DND-41 (cell line): ENCODE results near the gene AGXT.

ENCODE experiments used
- ATAC-seq: fragments of 200-7000 bp; cut with Tn5 transposase; 3 replicates; pipeline ENCODE4 v1.9.1; 2021; ENCODE audit warnings: low read depth; ENCODE audit not compliant: insufficient read depth
- DNase-seq: peaks from one replicate; pipeline ENCODE4 v3.0.0-alpha.2; 2020
- H2AFZ ChIP-seq: 2 replicates; pipeline ENCODE4 v1.6.0; 2012; ENCODE audit warnings: low read depth, low read length
- H3K27ac ChIP-seq: 2 replicates; pipeline ENCODE4 v1.5.1; 2012; ENCODE audit warnings: low read length, inconsistent platforms
- H3K27me3 ChIP-seq: fragments of 200-600 bp; sonication (generic); 2 replicates; pipeline ENCODE4 v1.6.0; 2012; ENCODE audit warnings: low read length, mild to moderate bottlenecking, inconsistent platforms; ENCODE audit not compliant: insufficient read depth, poor library complexity
- H3K36me3 ChIP-seq: 2 replicates; pipeline ENCODE4 v1.5.1; 2012; ENCODE audit warnings: low read length, inconsistent platforms; ENCODE audit not compliant: insufficient read depth
- H3K4me1 ChIP-seq: 2 replicates; pipeline ENCODE4 v1.5.1; 2012; ENCODE audit warnings: mild to moderate bottlenecking, low read length; ENCODE audit not compliant: insufficient read depth
- H3K4me2 ChIP-seq: 2 replicates; pipeline ENCODE4 v1.6.0; 2012; ENCODE audit warnings: mild to moderate bottlenecking, moderate library complexity, low read length, inconsistent platforms; ENCODE audit not compliant: insufficient read depth
- H3K4me3 ChIP-seq, 2 experiments: fragments of 200-600 bp in 1 of 2; shearing (Covaris generic) in 1 of 2; 2 replicates each; pipeline ENCODE4 v1.5.1; 2012 to 2016; ENCODE audit warnings: inconsistent platforms in 2 of 2, low read length in 2 of 2, mild to moderate bottlenecking in 2 of 2, low read depth in 1 of 2, moderate library complexity in 1 of 2
- H3K79me2 ChIP-seq: 2 replicates; pipeline ENCODE4 v1.6.0; 2012; ENCODE audit warnings: low read length, inconsistent platforms; ENCODE audit not compliant: insufficient read depth
- H3K9ac ChIP-seq: 2 replicates; pipeline ENCODE4 v1.6.0; 2012; ENCODE audit warnings: low read depth, mild to moderate bottlenecking, inconsistent platforms, low read length, moderate library complexity
- H3K9me3 ChIP-seq: 2 replicates; pipeline ENCODE4 v1.5.1; 2012; ENCODE audit warnings: low read length, moderate library complexity, mild to moderate bottlenecking, inconsistent platforms; ENCODE audit not compliant: insufficient read depth, severe bottlenecking
- H4K20me1 ChIP-seq: 2 replicates; pipeline ENCODE4 v1.6.0; 2012; ENCODE audit warnings: low read length; ENCODE audit not compliant: insufficient read depth
- CTCF ChIP-seq: IDR thresholded peaks from 2 replicates; pipeline ENCODE4 v1.5.1; 2012; ENCODE audit warnings: borderline replicate concordance, low read length, moderate library complexity, mild to moderate bottlenecking; ENCODE audit not compliant: poor library complexity, severe bottlenecking; ENCODE audit errors: extremely low read depth
- EZH2 ChIP-seq: IDR thresholded peaks from 3 replicates; pipeline ENCODE4 v1.6.1; 2012; ENCODE audit warnings: borderline replicate concordance, low read depth, mild to moderate bottlenecking, moderate library complexity, low read length, inconsistent platforms; ENCODE audit not compliant: severe bottlenecking

The AGXT gene

GRCh38 chr2:240894836-240895558, 26.4 kb downstream of the AGXT start:
- no peak overlapping the region for H3K9ac ChIP-seq

GRCh38 chr2:240895656-240896388, 27.2 kb downstream of the AGXT start, which contains the start of gene MAB21L4:
Gene MAB21L4 (minus strand): TSS chr2:240896156. CDS start chr2:240895997, 159 bp downstream.
- H3K9me3 ChIP-seq = no peaks in the 10 kb centered on the region
- no peaks in the 10 kb centered on the region for H3K36me3 ChIP-seq
- H4K20me1 ChIP-seq = peaks cover 5% of the 10 kb centered on the region; the same call in 1 of the 2 replicates
- DNase-seq (no peak), ATAC-seq (no peak)
- no peak within 1 kb of the TSS for H3K9ac ChIP-seq
- H3K27me3 ChIP-seq = peaks cover 4% of the 10 kb centered on the region
- H3K27ac ChIP-seq = no peak within 1 kb of the TSS
- H3K4me3 ChIP-seq = no peak within 1 kb of the TSS
- no peak within 1 kb of the TSS for H2AFZ ChIP-seq
- H3K4me1 ChIP-seq = no peaks in the 10 kb centered on the region
- H3K79me2 ChIP-seq = no peaks in the 10 kb centered on the region
- H3K4me2 ChIP-seq = no peak within 1 kb of the TSS
- TF ChIP-seq EZH2 = no peak
- no peak for TF ChIP-seq CTCF

More at GRCh38 chr2:240894836-240895558, 26.4 kb downstream of the AGXT start:
- H3K4me1 ChIP-seq = no peaks in the 10 kb centered on the region
- H3K4me3 ChIP-seq = no peak overlapping the region
- no peak overlapping the region for H3K27ac ChIP-seq
- DNase-seq (no peak), ATAC-seq (no peak)
- H2AFZ ChIP-seq = no peak overlapping the region
- no peaks in the 10 kb centered on the region for H3K36me3 ChIP-seq
- H3K9me3 ChIP-seq = no peaks in the 10 kb centered on the region
- H4K20me1 ChIP-seq = peaks cover 5% of the 10 kb centered on the region; the same call in 1 of the 2 replicates
- no peak for TF ChIP-seq CTCF
- TF ChIP-seq EZH2 = no peak
- H3K79me2 ChIP-seq = no peaks in the 10 kb centered on the region
- no peak overlapping the region for H3K4me2 ChIP-seq
- H3K27me3 ChIP-seq = peaks cover 4% of the 10 kb centered on the region

GRCh38 chr2:240896394-240896793, 27.8 kb downstream of the AGXT start:
- Histone ChIP-seq H4K20me1 (peaks cover 5% of the 10 kb centered on the region; the same call in 1 of the 2 replicates), H3K4me3 (no peak overlapping the region), H3K9ac (no peak overlapping the region), H3K9me3 (no peaks in the 10 kb centered on the region), H3K4me1 (no peaks in the 10 kb centered on the region), H3K27ac (no peak overlapping the region), H3K79me2 (no peaks in the 10 kb centered on the region), H3K27me3 (peaks cover 4% of the 10 kb centered on the region), H3K4me2 (no peak overlapping the region), H2AFZ (no peak overlapping the region), H3K36me3 (no peaks in the 10 kb centered on the region)
- ATAC-seq = no peak
- TF ChIP-seq CTCF (no peak), EZH2 (no peak)
- DNase-seq = no peak
